ENCODE results near the gene CCNL2. TPM values are rescaled to one million over a fixed set of nuclear protein-coding genes. Genes with fewer than 3 reads are reported as not detected.
A peak's percentile ranks its signal among the peaks of the same experiment; 100 is the strongest.
"Not testable (repeated sequence)": the region's sequence is repeated elsewhere in the genome, so short reads cannot be mapped to it uniquely, and the experiment has no call there.

CCNL2 gene
- total RNA-seq, 6 donors from 2014 or later: 131 to 897 (median 216) TPM

DNA sequence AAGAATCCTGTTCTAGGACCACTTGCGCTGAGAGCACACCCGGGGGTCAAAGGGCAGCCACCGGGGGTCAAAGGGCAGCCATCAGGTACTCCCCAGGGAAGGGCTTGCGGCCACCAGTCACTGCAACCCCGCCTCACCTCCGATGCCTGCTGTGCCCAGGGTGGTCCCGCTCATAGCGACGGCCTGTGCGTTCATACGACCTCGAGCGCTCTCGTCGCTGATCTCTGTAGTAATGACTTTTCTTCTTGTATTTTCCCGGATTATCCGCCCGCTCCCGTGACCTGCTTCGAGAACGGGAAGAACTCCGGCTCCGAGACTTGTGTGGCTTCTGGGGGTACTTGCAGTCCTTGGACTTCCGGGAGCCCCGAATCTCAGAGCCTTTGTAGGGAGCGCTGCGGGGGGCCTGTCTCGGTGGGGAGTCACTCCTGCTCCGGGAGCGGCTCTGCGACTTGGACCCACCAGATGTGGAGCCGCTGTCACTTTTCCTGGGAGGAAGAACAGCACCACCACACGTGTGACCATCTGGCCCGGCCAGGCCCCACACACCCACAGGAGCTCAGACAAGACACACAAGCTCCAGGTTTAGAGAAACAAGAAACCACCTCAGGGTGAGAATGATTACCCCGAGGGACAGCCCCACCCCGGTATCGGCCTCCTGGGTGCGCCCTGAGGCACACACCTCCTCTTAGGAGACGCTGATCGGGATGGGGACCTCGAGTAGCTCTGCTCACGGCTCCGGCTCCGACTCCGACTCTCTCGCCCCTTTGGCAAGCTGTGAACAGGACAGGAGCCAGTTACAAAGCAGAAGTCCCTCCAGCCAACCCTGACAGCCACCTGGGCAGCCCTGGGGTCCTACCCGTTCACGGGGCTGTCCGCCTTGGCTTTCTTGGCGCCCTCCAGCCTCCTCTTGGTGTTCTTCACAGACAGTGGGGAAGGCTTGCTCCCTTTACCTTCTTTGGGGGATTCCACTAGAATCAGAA, 11.7 kb downstream of the CCNL2 start:
- TF ChIP-seq POLR2A (IDR thresholded peaks at IDR 0.05): no peak
- TF ChIP-seq, protein P1, sequence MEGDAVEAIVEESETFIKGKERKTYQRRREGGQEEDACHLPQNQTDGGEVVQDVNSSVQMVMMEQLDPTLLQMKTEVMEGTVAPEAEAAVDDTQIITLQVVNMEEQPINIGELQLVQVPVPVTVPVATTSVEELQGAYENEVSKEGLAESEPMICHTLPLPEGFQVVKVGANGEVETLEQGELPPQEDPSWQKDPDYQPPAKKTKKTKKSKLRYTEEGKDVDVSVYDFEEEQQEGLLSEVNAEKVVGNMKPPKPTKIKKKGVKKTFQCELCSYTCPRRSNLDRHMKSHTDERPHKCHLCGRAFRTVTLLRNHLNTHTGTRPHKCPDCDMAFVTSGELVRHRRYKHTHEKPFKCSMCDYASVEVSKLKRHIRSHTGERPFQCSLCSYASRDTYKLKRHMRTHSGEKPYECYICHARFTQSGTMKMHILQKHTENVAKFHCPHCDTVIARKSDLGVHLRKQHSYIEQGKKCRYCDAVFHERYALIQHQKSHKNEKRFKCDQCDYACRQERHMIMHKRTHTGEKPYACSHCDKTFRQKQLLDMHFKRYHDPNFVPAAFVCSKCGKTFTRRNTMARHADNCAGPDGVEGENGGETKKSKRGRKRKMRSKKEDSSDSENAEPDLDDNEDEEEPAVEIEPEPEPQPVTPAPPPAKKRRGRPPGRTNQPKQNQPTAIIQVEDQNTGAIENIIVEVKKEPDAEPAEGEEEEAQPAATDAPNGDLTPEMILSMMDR (IDR thresholded peaks at IDR 0.05): no peak
- no peak for TF ChIP-seq EP300 (IDR thresholded peaks at IDR 0.05)
- TF ChIP-seq POLR2AphosphoS5 (IDR thresholded peaks at IDR 0.05): no peak
- Histone ChIP-seq H3K36me3 (peaks cover 67 to 79% (median 73%) of the 10 kb centered on the region in 4 donors), H3K27me3 (no peaks in the 10 kb centered on the region), H3K9me3 (no peaks in the 10 kb centered on the region), H3K4me1 (peaks cover 5 to 23% (median 12%) of the 10 kb centered on the region in 4 donors), H3K4me3 (no peak overlapping the region), H3K27ac (no peak overlapping the region)
- ATAC-seq (ENCODE audit: low FRiP score in 2 of 2): peak in 1 of 2 donors; percentile 35
- no peak for DNase-seq
- WGBS, 2 donors: 96 to 97% methylated on average over 42 to 44 of the region's 50 CpGs

DNA sequence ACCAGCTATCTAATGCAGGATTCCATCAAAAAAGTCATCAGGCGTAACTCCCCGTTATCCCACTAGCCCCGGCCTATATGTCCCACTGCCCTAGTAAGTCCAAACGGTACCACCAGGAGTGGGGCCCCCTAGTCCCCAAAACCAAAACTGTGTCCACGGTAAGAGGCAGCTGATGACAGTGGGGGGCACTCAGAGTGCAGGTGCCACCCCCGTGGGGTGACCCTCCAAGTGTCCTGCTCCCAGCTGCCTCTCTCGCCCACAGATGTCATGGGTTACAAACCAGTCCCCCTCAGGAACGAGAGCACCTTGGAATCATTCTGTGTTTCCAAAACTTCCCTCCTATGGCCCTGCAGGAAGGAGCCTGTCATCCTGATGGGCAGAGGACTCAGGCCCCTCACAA, 13.2 kb downstream of the CCNL2 start:
- H3K27me3 ChIP-seq: no peaks in the 10 kb centered on the region
- TF ChIP-seq POLR2AphosphoS5 (IDR thresholded peaks at IDR 0.05): no peak
- TF ChIP-seq EP300 (IDR thresholded peaks at IDR 0.05): no peak
- TF ChIP-seq POLR2A (IDR thresholded peaks at IDR 0.05): no peak
- TF ChIP-seq, protein P1 (IDR thresholded peaks at IDR 0.05): no peak
- no peak overlapping the region for H3K27ac ChIP-seq
- H3K36me3 ChIP-seq: peaks cover 54 to 73% (median 62%) of the 10 kb centered on the region in 4 donors
- WGBS, 2 donors: 88 to 93% methylated on average over 8 of the region's 8 CpGs
- H3K4me1 ChIP-seq: peaks cover 5 to 14% (median 9%) of the 10 kb centered on the region in 4 donors
- ATAC-seq (ENCODE audit: low FRiP score in 2 of 2): no peak
- no peak overlapping the region for H3K4me3 ChIP-seq
- no peaks in the 10 kb centered on the region for H3K9me3 ChIP-seq
- DNase-seq: no peak

DNA sequence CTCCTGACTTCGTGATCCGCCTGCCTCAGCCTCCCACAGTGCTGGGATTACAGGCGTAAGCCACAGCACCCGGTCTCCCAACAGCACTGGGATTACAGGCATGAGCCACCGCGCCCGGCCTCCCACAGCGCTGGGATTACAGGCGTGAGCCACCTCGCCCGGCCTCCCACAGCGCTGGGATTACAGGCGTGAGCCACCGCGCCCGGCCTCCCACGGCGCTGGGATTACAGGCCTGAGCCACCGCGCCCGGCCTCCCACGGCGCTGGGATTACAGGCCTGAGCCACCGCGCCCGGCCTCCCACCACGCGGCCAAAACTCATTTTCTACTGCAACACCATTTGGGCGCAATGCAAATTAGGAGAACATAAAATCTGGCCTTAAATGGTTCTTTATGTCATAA, 13.8 kb downstream of the CCNL2 start:
- 90 to 94% methylated on average over 28 to 29 of the region's 29 CpGs for WGBS, 2 donors
- H3K4me1 ChIP-seq; H3K27me3 ChIP-seq; H3K4me3 ChIP-seq; H3K9me3 ChIP-seq; DNase-seq; ATAC-seq (ENCODE audit: low FRiP score in 2 of 2); H3K27ac ChIP-seq: not testable (repeated sequence)
- peaks cover 48 to 73% (median 56%) of the 10 kb centered on the region in 4 donors for H3K36me3 ChIP-seq

GRCh38 chr1:1381294-1381693, 17.8 kb downstream of the CCNL2 start:
- H3K4me1 ChIP-seq: peaks cover 0 to 1% (median under 1%) of the 10 kb centered on the region in 4 donors
- peak overlapping the region in 1 of 4 donors; percentile 37 for H3K27ac ChIP-seq
- no peak overlapping the region for H3K4me3 ChIP-seq
- no peaks in the 10 kb centered on the region for H3K9me3 ChIP-seq
- DNase-seq: no peak
- TF ChIP-seq POLR2A (IDR thresholded peaks at IDR 0.05): no peak
- TF ChIP-seq, protein P1 (IDR thresholded peaks at IDR 0.05): no peak
- TF ChIP-seq POLR2AphosphoS5 (IDR thresholded peaks at IDR 0.05): no peak
- TF ChIP-seq EP300 (IDR thresholded peaks at IDR 0.05): no peak
- no peaks in the 10 kb centered on the region for H3K27me3 ChIP-seq
- peaks cover 9 to 33% (median 16%) of the 10 kb centered on the region in 4 donors for H3K36me3 ChIP-seq
- WGBS, 2 donors: 70 to 81% methylated on average over 4 to 7 of the region's 8 CpGs
- no peak for ATAC-seq (ENCODE audit: low FRiP score in 2 of 2)

- H3K27ac ChIP-seq: no peak overlapping the region
- no peak for ATAC-seq (ENCODE audit: low FRiP score in 2 of 2)
These were observed 18.3 kb downstream of the CCNL2 start for GRCh38 chr1:1380860-1381259.

More at GRCh38 chr1:1380860-1381259, 18.3 kb downstream of the CCNL2 start:
- H3K9me3 ChIP-seq: no peaks in the 10 kb centered on the region
- TF ChIP-seq EP300 (IDR thresholded peaks at IDR 0.05) (no peak), POLR2A (IDR thresholded peaks at IDR 0.05) (no peak)
- TF ChIP-seq, protein P1 (IDR thresholded peaks at IDR 0.05): no peak
- 88 to 93% methylated on average over 9 to 15 of the region's 16 CpGs for WGBS, 2 donors
- H3K36me3 ChIP-seq: peaks cover 4 to 29% (median 12%) of the 10 kb centered on the region in 4 donors
- no peaks in the 10 kb centered on the region for H3K27me3 ChIP-seq
- H3K4me1 ChIP-seq: peaks cover 2 to 6% (median 4%) of the 10 kb centered on the region in 4 donors
- DNase-seq: peak in 1 of 2 donors; percentile 70
- no peak overlapping the region for H3K4me3 ChIP-seq

Data from upper lobe of left lung (tissue), 6 donors.